GM21717 (cell line): ENCODE results near the gene FRK.
"Not testable (repeated sequence)": the region's sequence is repeated elsewhere in the genome, so short reads cannot be mapped to it uniquely, and the experiment has no call there.

Source experiments
- ATAC-seq: cut with Tn5 transposase; IDR thresholded peaks from one replicate; pipeline ENCODE4 v1.9.1; 2021; ENCODE audit warnings: mild to moderate bottlenecking, moderate library complexity; ENCODE audit not compliant: unreplicated experiment

The FRK gene

DNA sequence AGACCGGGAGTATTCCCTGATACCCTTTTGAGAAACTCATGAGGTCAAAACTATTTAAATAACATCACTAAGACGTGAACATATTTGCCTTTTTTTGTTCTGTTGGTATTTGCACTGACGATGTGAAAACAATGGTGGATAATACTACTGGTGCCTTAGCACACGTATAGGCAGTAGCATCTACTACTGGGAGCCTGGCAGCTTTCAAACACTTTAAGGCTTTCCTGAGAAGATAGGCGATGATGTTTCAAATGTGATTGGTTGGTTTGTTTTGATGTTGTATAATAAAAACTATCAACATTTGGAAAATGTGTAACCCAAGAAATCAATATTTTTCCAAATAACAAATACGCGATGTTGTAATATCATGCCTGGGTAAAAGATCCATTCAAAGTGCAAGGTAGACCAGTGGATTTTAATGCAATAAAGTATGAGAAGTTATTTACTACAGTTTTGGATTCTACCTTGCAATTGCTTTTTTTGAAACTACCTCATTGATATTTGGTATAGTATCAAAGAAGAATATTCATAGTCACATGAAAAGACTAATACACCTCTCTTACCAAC, 166.2 kb downstream of the FRK start:
- no peak for ATAC-seq

- no peak for ATAC-seq
These were observed 168.9 kb downstream of the FRK start for GRCh38 chr6:115891750-115892149.

- ATAC-seq: peak; percentile 96
These were observed 169.5 kb downstream of the FRK start for GRCh38 chr6:115891111-115891669.

- ATAC-seq: no peak
These were observed 170.5 kb downstream of the FRK start for GRCh38 chr6:115890238-115890637.

GRCh38 chr6:115888687-115889470, 171.8 kb downstream of the FRK start:
- not testable (repeated sequence) for ATAC-seq

DNA sequence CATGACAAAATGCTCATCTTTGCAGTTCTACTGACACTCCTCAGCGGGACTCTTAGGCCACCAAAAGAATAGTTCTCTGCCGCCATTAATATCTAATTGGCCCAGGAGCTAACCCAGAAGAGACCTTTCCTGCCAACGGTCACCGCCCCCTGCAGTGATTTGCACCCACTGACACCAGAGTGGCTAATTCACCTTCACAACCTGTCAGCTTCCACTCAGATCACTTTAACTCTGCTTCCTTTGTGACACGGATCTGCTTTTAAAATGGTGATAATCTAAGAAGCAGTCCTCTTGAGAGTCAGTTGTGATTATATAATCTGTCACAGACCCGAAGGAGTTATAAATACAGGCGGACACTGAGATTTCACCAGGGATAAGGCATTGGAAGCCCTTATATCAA, 172.8 kb downstream of the FRK start:
- ATAC-seq: no peak

GRCh38 chr6:115885636-115886366, 174.9 kb downstream of the FRK start:
- peak; percentile 86 for ATAC-seq

- ATAC-seq: no peak
These were observed 177.9 kb downstream of the FRK start for GRCh38 chr6:115882771-115883170.

DNA sequence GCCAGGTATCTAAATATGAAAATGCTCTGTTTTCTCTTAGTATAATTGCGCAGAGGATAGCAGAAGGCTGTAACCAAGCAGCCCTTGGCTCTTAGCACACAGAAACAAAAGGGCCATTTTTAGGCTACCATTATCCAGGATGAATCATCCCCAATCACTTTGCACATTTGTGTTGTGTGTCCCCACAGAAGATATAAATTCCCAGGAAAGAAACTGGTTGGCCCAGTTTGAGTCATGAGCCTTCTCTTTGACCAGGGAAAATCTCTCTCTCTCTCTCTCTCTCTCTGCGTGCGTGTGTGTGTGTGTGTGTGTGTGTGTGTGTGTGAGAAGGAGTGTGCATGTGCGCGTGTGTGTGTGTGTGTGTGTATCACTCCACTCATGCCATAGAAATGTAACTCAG, 178.5 kb downstream of the FRK start:
- ATAC-seq: no peak
